ENCODE data around the gene EPN2.

EPN2 gene

GRCh38 chr17:19237389-19238166 is 412 bp downstream of the EPN2 start:
- peak overlapping the region; percentile 97 for H3K4me3 ChIP-seq (ENCODE audit: low read depth, low read length)
- TF ChIP-seq CTCF (IDR thresholded peaks at IDR 0.05; ENCODE audit: borderline replicate concordance, insufficient read depth, low read depth, low read length), result no peak

DNA sequence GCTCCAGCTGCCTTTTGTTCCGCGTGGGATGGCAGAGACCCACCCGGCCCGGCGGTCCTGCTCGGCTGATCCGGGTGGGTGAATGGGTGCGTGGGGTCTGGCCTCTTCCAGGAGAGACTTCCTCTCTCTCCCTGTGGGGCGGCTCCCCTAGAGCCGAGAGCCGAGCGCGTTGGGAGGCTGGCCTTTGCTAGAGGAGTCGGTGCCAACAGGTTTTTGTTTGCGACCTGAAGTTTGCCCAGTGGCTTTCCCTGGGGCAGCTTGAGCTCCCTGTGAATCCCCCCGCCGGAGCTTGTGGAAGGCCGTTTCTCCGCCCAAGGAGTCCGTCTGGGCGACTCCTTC is 970 bp downstream of the EPN2 start:
- no peak for TF ChIP-seq CTCF (IDR thresholded peaks at IDR 0.05; ENCODE audit: borderline replicate concordance, insufficient read depth, low read depth, low read length)
- H3K4me3 ChIP-seq (ENCODE audit: low read depth, low read length), result peak overlapping the region; percentile 97

DNA sequence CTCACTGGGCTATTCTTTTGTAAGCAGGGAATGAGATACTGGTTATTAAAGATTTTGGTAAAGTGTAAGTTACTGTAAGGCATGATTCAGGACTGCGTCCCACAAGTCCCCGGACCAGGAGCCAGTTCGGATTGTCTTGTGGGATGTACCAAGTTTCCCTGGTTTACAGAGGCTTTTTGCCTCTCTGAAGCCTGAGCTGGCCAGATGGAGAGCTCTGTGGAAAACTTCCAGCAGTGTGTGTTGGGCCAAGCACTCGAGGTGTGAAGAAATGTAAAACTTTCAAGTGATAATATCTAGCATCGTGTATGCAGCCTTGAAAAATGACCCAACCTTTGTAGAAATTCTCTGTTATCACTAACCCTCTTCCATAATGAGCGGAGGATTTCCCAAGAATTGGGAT is 2.4 kb downstream of the EPN2 start:
- TF ChIP-seq CTCF (IDR thresholded peaks at IDR 0.05; ENCODE audit: borderline replicate concordance, insufficient read depth, low read depth, low read length), result no peak
- H3K4me3 ChIP-seq (ENCODE audit: low read depth, low read length), result no peak overlapping the region

DNA sequence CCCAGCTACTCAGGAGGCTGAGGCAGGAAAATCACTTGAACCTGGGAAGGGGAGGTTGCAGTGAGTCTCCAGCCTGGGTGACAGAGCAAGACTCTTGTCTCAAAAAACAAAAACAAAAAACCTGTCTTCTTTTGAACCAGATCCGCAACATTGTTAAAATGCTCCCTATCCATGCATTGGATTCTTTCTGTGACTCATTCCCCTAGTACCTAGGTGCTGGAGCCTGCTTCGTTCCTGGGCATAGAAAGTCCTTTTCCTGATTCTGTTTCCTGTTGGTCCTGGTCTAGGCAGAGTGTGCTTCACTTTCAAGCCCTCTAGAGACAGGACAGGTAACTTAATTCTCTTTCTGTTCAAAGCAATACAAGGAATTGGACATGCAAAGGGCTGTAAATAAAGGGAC is 5.2 kb downstream of the EPN2 start:
- no peak for TF ChIP-seq CTCF (IDR thresholded peaks at IDR 0.05; ENCODE audit: borderline replicate concordance, insufficient read depth, low read depth, low read length)
- no peak overlapping the region for H3K4me3 ChIP-seq (ENCODE audit: low read depth, low read length)

- H3K4me3 ChIP-seq (ENCODE audit: low read depth, low read length), result no peak overlapping the region
- no peak for TF ChIP-seq CTCF (IDR thresholded peaks at IDR 0.05; ENCODE audit: borderline replicate concordance, insufficient read depth, low read depth, low read length)
Observed at GRCh38 chr17:19242926-19243325, 5.8 kb downstream of the EPN2 start.

DNA sequence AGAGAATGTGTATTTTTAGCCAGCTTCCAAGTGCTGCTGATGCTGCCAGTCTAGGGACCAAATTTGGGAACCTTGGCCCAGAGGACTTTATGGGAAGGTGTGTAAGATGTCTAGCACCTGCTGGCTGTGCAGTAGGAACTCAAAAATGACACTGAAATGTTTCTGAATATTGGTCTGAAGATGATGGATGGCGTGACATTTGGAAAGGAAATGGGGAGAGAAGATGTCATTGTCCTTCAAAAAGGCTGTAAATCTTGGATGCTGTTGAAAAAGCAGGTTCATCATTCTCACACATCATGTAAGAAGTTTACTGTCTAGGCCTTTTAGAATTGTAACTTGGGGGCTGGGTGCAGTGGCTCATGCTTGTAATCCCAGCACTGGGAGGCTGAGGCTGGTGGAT is 6.7 kb downstream of the EPN2 start:
- no peak overlapping the region for H3K4me3 ChIP-seq (ENCODE audit: low read depth, low read length)
- no peak for TF ChIP-seq CTCF (IDR thresholded peaks at IDR 0.05; ENCODE audit: borderline replicate concordance, insufficient read depth, low read depth, low read length)

DNA sequence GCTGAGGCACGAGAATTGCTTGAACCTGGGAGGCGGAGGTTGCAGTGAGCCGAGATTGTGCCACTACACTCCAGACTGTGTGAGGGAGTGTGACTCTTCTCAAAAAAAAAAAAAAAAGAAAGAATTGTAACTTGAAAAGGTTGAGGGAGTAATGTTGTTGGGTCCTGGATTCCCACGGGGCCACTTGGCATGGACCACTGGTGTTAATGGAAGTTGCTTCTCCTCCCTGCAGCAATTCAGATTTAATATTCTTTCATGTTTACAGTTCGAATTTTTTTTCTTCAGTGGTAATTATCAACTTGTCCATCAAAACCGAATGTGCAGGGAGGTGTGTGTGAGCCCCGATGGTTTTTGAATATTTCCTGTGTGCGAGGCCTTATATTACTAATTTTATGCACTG is 7.2 kb downstream of the EPN2 start:
- TF ChIP-seq CTCF (IDR thresholded peaks at IDR 0.05; ENCODE audit: borderline replicate concordance, insufficient read depth, low read depth, low read length), result no peak

More for the DNA sequence above, 7.2 kb downstream of the EPN2 start:
- no peak overlapping the region for H3K4me3 ChIP-seq (ENCODE audit: low read depth, low read length)
